H1 (cell line): ENCODE results near the gene VPS51. TPM values are rescaled to one million over a fixed set of nuclear protein-coding genes. Genes with fewer than 3 reads are reported as not detected.

Experiments
- RAD21 ChIP-seq, 2 experiments: IDR thresholded peaks in 1 of 2; conservative IDR thresholded peaks in 1 of 2; 2 replicates each; pipeline ENCODE4 v1.6.1; 2011; ENCODE audit warnings: low read depth in 2 of 2, low read length in 2 of 2, improper control_type of control experiment in 1 of 2, inconsistent platforms in 1 of 2, mild to moderate bottlenecking in 1 of 2, moderate library complexity in 1 of 2
- polyA plus RNA-seq, 7 experiments: library from polyadenylated mRNA; depleted of rRNA in 3 of 7; stranded (reverse) in 5 of 7; unstranded in 2 of 7; fragments of >200 nt in 5 of 7; fragments of 200-250 nt in 2 of 7; gene quantifications; 1 replicate in 5 of 7; 2 replicates in 1 of 7; 4 replicates in 1 of 7; pipeline versions ENCODE4 v1.2.1 to v1.2.3, GENCODE V29; 2011 to 2013; ENCODE audit warnings: missing spikeins in 2 of 7, mixed read lengths in 2 of 7
- total RNA-seq: library from RNA; stranded (reverse); fragmentation: NEBNext Ultra II Directional; extraction: Animal tissue kit (Norgen Biotek cat#: 25700); gene quantifications from 2 replicates; pipeline ENCODE4 v1.2.1, GENCODE V29; 2021

VPS51 gene
- total and polyA plus RNA-seq, 2 of the 8 experiments (the other 6 are each of a cell fraction or from before 2014, with no cell fraction given), result 97.4 to 142 TPM

DNA sequence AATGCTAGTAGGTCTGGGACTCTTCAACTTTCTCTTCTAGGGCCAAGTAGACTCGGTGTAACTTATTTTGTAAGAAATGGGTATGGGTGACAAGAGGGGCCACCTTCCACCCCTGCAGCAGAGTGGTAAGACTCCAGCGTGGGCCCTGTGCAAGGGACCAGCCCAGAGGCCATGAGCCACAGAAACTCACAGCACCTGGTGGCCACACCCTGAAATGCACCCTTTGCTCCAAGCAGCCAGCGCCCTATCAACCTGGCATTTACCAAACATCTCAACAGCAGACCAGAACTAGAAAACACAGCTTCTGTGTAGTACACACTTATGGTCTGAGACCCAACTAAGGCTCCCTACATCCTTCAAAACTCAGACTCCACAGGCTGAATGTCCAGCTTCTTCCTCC is 17.9 kb upstream of the VPS51 start (continued):
- peak; percentile 60 to 68 for TF ChIP-seq RAD21 (IDR thresholded peaks at IDR 0.05 in 1 of 2, conservative IDR thresholded peaks at IDR 0.05 in 1 of 2; ENCODE audit: low read depth in 2 of 2, low read length in 2 of 2)
